Activated CD8-positive, alpha-beta T cell treated with anti-CD3 and anti-CD28 coated beads for 36 hours (primary cell): ENCODE measurements around the gene SEPSECS. TPM values are rescaled to one million over a fixed set of nuclear protein-coding genes. Genes with fewer than 3 reads are reported as not detected.

ENCODE experiments used
- ATAC-seq: fragments of 200-7000 bp; cut with Tn5 transposase; one replicate; pipeline ENCODE4 v1.10.0; 2021; ENCODE audit warnings: mild to moderate bottlenecking, moderate library complexity
- CTCF ChIA-PET: fragments of 350-600 bp; sonication (Branson Sonifier 250); formaldehyde crosslinking; loops from one replicate; lab custom pipeline; 2021; ENCODE audit warnings: antibody characterized with exemption; lab: Charles Lee
- POLR2A ChIA-PET: fragments of 350-600 bp; sonication (Branson Sonifier 250); formaldehyde crosslinking; loops from one replicate; lab custom pipeline; 2021; ENCODE audit warnings: antibody characterized with exemption; lab: Charles Lee
- DNase-seq: peaks from one replicate; pipeline ENCODE4 v3.0.0-alpha.2; 2020
- H3K27ac Mint-ChIP-seq: one replicate; pipeline ENCODE4 v1.8.0; 2021; ENCODE audit warnings: mild to moderate bottlenecking, mixed read lengths
- H3K27me3 Mint-ChIP-seq: one replicate; pipeline ENCODE4 v1.8.0; 2021; ENCODE audit warnings: mixed read lengths
- H3K36me3 Mint-ChIP-seq: one replicate; pipeline ENCODE4 v1.8.0; 2021; ENCODE audit warnings: low read depth, mixed read lengths
- H3K4me1 Mint-ChIP-seq: one replicate; pipeline ENCODE4 v1.8.0; 2021; ENCODE audit warnings: low read depth, mixed read lengths
- H3K4me3 Mint-ChIP-seq: one replicate; pipeline ENCODE4 v1.8.0; 2021; ENCODE audit warnings: mild to moderate bottlenecking, moderate library complexity, mixed read lengths
- H3K9me3 Mint-ChIP-seq: one replicate; pipeline ENCODE4 v1.8.0; 2021; ENCODE audit warnings: mixed read lengths
- intact Hi-C: fragments of 100-400 bp; cut with micrococcal nuclease; formaldehyde crosslinking; loops from one replicate; pipeline ENCODE4 v1.10.0; 2022
- total RNA-seq, 2 experiments: library from RNA; stranded (reverse); gene quantifications; one replicate each; pipeline ENCODE4 v1.2.3, GENCODE V29; 2021
- TF ChIP-seq, protein P1 (sequence below): fragments of 200-600 bp; IDR thresholded peaks from one replicate; pipeline ENCODE4 v1.8.0; 2022; ENCODE audit warnings: antibody characterized with exemption, mild to moderate bottlenecking

SEPSECS gene
- total RNA-seq, 2 experiments from 2014 or later, result 13.9 to 15.2 TPM

DNA sequence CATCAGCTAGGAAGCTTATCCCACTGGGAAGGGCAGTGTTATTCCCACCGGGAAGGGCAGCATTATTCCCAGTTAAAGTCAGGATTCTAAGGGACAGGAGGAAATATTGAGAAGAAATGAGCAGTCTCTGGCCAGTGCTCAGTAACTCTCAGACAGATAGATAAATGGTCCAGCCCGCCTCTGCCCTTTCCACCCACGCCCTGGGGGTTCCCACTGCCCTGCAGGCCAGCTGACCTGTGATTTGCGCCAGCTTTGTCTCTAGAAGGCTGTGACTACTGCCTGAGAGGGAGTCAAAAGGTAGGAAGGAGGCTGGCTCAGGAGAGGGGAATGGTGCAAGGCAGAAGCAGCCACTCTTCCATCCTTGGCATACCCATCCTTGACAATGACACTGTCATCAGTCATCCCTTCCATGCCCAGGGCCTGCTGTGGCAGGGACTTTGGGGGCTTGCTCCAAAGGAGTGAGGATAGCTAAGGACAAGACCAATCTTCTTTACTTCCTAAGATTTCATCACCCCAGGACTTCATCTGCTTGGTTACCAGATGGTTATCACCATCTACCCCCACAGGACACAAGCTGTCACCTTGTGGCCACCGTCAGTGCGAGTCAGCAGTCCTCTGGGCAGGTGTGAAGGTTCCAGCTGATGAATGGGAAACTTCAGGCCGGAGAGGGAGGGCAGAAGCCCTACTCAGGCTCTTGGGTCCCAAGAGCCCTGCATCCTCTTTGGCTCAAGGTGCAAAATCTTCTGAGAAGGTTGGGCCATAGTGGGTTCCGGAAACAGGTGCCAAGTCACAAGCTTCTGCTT lies 49.5 kb downstream of the SEPSECS start:
- no peak for ATAC-seq
- no peak for DNase-seq
- TF ChIP-seq, protein P1, sequence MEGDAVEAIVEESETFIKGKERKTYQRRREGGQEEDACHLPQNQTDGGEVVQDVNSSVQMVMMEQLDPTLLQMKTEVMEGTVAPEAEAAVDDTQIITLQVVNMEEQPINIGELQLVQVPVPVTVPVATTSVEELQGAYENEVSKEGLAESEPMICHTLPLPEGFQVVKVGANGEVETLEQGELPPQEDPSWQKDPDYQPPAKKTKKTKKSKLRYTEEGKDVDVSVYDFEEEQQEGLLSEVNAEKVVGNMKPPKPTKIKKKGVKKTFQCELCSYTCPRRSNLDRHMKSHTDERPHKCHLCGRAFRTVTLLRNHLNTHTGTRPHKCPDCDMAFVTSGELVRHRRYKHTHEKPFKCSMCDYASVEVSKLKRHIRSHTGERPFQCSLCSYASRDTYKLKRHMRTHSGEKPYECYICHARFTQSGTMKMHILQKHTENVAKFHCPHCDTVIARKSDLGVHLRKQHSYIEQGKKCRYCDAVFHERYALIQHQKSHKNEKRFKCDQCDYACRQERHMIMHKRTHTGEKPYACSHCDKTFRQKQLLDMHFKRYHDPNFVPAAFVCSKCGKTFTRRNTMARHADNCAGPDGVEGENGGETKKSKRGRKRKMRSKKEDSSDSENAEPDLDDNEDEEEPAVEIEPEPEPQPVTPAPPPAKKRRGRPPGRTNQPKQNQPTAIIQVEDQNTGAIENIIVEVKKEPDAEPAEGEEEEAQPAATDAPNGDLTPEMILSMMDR, result no peak
- no peak overlapping the region for H3K27ac Mint-ChIP-seq
- no peaks in the 10 kb centered on the region for H3K9me3 Mint-ChIP-seq
- ChIA-PET CTCF (interaction anchor here (1.1 kb wide), 1 partner anchor 131 kb away, joined by 3 read pairs; no protein-coding TSS in a partner anchor), POLR2A (interaction anchor here (0.5 kb wide), 1 partner anchor 194 kb away, joined by 4 read pairs; no protein-coding TSS in a partner anchor)
- intact Hi-C loops, result no loop called here
- no peaks in the 10 kb centered on the region for H3K27me3 Mint-ChIP-seq
- H3K36me3 Mint-ChIP-seq, result no peaks in the 10 kb centered on the region
- no peak overlapping the region for H3K4me3 Mint-ChIP-seq
- H3K4me1 Mint-ChIP-seq, result no peaks in the 10 kb centered on the region

DNA sequence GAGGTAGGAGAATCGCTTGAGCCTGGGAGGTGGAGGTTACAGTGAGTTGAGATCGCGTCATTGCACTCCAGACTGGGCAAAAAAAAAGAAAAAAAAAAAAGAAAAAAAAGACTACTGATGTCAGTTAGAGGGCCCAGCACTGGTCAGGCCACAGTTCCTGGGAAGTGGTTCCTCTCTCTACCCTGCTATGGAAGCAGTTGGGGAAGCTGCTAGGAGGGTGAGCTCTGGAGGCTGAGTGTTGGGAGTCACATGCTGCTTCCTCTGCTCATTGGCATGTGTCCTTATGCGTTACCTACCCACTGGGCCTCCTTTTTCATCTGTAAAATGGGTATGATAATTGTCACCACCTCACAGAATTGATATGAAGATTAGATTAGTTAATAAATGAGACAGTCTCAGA lies 50.7 kb downstream of the SEPSECS start:
- intact Hi-C loops, result no loop called here
- DNase-seq, result no peak
- ChIA-PET CTCF (no interaction called here), POLR2A (no interaction called here)
- Mint-ChIP-seq H3K27ac (no peak overlapping the region), H3K9me3 (no peaks in the 10 kb centered on the region), H3K36me3 (no peaks in the 10 kb centered on the region), H3K4me3 (no peak overlapping the region), H3K4me1 (no peaks in the 10 kb centered on the region), H3K27me3 (peaks cover 4% of the 10 kb centered on the region)
- ATAC-seq, result no peak
- TF ChIP-seq, protein P1, result no peak

DNA sequence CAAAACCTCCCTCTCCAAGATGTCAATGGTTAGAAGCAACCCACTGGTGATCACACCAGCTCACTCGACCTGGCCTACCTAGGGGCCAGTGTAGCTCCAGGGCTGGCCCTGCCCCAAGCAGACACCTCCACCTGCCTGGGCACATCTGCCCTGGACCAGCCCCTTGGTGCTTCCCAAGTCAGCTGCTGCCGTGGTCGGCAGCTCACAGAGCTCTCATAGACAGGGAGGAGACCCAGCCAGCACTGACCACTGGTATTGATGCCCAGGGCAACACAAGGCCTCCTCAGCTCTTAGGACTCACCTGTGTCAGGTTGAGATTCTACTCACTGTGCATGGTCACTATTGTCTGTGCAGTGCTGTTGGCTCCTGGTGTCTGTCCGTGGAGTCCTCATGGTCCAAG lies 51.7 kb downstream of the SEPSECS start:
- CTCF ChIA-PET, result no interaction called here
- Mint-ChIP-seq H3K4me1 (no peaks in the 10 kb centered on the region), H3K4me3 (no peak overlapping the region)

DNA sequence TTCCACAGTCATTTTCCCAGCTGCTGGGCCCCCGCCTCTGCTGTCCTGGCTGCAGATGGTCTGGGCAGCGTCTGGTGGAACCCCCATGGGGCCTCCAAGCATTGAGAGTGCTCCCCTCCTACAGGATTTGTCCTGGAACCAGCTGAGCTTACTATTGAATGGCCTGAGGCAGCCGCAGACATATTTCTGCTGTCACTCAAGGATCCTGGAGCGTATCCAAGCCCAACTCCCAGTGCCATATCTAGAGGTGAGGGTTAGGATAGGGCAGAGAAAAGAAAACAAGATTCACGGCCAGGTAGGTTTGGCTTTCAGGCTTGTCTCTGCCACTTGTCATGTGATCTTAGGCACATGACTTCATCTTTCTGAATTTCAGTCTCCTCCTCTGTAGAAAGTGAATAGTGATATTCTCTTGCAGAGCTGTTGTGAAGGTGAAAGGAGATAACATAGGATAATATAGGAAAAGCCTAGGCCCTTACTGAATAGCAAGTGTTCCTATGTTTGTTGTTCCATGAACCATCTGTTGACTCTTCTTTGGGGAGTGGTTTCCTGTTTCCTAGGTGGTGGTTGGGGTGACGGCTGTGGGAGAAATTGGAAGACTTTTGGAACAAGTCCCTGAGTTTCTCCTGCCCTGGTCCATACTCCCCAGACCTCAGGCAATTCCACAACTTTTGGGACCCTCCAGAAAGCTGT lies 52.3 kb downstream of the SEPSECS start:
- H3K9me3 Mint-ChIP-seq, result no peaks in the 10 kb centered on the region
- CTCF ChIA-PET, result no interaction called here
- no peak overlapping the region for H3K27ac Mint-ChIP-seq
- no peaks in the 10 kb centered on the region for H3K4me1 Mint-ChIP-seq
- H3K4me3 Mint-ChIP-seq, result no peak overlapping the region
- H3K27me3 Mint-ChIP-seq, result peaks cover 4% of the 10 kb centered on the region
- intact Hi-C loops, result no loop called here
- DNase-seq (no peak), ATAC-seq (no peak)
- H3K36me3 Mint-ChIP-seq, result no peaks in the 10 kb centered on the region
- TF ChIP-seq, protein P1, result no peak
- POLR2A ChIA-PET, result no interaction called here

More for the DNA sequence above, 51.7 kb downstream of the SEPSECS start:
- Mint-ChIP-seq H3K9me3 (no peaks in the 10 kb centered on the region), H3K36me3 (no peaks in the 10 kb centered on the region), H3K27ac (no peak overlapping the region), H3K27me3 (peaks cover 4% of the 10 kb centered on the region)
- DNase-seq, result no peak
- TF ChIP-seq, protein P1, result no peak
- POLR2A ChIA-PET, result no interaction called here
- no peak for ATAC-seq
- intact Hi-C loops, result no loop called here
